G401 (cell line): ENCODE measurements around the gene CCDC86. TPM values are rescaled to one million over a fixed set of nuclear protein-coding genes. Genes with fewer than 3 reads are reported as not detected.

Source experiments
- DNase-seq: peaks from one replicate; pipeline ENCODE4 v3.0.0-alpha.2; 2015; ENCODE audit warnings: low spot score
- in situ Hi-C: cut with HindIII; loops from 2 replicates; pipeline ENCODE4 v1.10.0; 2016; ENCODE audit warnings: low sequenced_read_pairs, mixed read lengths
- total RNA-seq: library from RNA; depleted of rRNA; stranded (reverse); fragments of >200 nt; shearing (Covaris generic); gene quantifications from 2 replicates; pipeline ENCODE4 v1.2.3, GENCODE V29; 2014; rRNA removed

CCDC86 gene
- total RNA-seq, 1 experiment from 2014 or later = 16.3 TPM

DNA sequence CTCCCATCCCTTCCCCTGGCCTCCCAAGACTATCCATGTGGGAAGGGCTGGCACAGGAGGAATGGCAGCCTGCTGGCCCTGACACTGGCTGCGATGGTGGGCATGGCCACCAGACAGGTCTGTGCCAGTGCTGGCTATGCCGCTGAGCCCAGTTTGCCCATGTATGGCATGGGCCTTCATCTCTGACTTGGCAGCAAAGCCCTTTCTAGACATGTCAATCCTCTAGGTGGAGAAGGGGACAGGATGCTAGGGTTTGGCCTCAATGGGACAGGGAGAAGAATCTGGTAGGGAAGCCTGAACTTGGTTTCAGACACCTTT is 34.2 kb downstream of the CCDC86 start:
- DNase-seq = no peak

DNA sequence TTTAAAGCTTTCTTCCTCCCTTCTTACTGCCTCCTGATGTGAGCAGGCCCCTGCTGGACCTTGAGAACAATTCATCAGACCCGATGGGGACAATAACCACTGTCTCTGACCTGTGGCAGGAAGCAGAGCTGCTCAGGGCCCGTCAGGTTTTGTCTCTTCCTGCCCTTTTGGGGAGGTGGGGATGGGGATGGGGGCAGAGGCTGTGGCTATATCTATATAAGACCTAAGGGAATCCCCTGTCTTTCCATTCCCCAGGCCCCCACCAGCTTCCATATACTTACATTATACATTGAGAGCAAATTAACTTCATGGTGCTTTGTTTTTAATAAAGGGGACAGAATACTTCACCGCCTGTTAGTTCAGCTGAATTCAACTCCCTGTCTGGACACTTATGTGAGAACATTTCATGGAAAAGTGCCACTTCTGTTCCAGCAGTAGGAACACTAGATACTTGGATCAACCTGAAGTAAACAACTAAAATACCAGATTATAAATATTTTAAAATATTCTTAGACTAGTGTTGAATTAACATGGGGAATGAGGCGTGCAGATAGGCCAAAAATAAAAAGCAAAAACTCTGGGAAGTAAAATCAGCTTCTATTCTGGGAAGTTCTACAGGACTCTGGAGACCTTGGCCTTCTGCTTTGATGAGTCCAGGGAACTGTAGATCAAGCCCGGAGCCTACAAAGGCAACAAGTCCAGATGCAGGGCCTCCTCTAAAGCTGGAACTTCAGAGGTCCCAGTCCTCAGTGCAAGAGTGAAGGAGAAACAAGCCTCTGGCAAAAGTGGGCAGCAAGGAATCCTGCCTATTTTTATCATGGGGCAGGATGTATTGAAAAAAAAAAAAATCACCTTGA is 36.6 kb downstream of the CCDC86 start:
- DNase-seq = no peak
- in situ Hi-C loops = no loop called here

More for the DNA sequence above, 34.2 kb downstream of the CCDC86 start:
- in situ Hi-C loops = no loop called here

- no peak for DNase-seq
- in situ Hi-C loops = no loop called here
Observed at GRCh38 chr11:60879104-60879503, 37.2 kb downstream of the CCDC86 start.

- no peak for DNase-seq
- in situ Hi-C loops = no loop called here
Observed at GRCh38 chr11:60879971-60880588, 38.2 kb downstream of the CCDC86 start.

DNA sequence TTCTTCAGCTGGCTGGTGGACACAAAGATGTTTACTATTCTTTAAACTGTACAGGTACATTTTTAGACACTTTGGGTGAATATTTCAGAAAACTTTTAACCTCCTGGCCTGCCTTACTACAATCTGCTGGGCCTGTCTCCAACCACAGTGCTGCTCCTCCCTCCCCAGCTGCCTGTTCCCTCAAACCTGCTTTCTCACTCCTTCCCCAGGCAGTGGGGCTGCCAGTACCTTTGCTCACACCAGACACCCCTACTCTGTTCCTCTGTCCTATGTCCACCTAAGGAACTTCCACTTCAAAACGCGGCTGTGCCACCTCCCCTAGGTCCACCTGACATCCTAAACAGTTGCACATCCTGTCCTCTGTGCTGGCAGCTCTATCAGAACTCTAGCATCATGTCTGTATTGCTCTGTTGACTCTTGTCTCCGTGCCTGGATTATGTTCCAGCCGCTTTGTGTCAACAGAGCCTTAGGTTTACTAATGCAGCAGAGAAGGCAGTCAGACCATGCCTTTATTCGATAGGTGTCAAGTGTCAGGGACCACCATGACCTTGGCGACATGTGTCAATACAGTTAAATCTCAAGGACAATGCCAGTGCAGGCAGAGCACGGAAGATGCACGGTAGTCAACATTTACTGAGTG is 38.9 kb downstream of the CCDC86 start:
- DNase-seq = no peak
- in situ Hi-C loops = no loop called here

- in situ Hi-C loops = no loop called here
- peak; percentile 77 for DNase-seq
Observed at GRCh38 chr11:60887556-60887955, 45.6 kb downstream of the CCDC86 start.

DNA sequence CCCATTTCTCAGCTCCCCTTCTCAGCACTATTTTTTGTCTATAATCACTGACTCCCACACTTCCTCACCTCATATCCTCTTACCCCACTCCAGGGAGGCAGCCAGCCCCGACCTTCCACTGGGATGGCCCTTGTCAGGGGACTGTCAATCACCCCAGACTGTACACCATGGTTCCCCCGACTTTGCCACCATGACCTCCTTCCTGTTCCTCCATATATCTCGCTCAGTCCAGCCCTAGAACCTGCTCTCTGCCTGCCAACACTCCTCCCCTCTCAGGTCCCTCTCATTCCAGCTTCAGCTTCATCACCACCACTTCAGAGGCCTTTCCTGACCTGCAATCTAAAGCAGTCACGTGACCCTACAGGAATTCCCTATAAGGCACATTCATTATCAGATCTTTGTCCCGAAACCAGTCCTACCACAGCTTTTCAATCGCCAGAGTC is 48.0 kb downstream of the CCDC86 start:
- no peak for DNase-seq
- in situ Hi-C loops = no loop called here

DNA sequence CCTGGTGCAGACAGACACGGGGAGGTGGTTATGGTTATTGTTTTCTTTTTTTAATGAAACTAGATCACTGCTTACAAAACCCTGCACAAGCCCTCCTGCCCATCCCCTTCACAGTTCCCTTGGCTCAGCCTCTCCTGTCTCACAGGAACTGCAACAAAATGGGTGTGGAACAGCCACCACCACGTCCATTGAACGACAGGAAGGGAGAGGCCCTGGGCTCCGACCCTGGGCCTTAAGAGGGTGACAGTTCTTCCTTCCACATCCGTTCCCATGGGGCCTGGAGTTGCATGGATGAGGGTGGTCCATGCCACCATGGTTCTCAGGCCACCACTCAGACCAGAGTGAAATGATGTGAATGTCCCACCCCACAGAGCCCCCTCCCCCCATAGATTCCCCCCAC is 48.8 kb downstream of the CCDC86 start:
- no peak for DNase-seq
- in situ Hi-C loops = no loop called here

DNA sequence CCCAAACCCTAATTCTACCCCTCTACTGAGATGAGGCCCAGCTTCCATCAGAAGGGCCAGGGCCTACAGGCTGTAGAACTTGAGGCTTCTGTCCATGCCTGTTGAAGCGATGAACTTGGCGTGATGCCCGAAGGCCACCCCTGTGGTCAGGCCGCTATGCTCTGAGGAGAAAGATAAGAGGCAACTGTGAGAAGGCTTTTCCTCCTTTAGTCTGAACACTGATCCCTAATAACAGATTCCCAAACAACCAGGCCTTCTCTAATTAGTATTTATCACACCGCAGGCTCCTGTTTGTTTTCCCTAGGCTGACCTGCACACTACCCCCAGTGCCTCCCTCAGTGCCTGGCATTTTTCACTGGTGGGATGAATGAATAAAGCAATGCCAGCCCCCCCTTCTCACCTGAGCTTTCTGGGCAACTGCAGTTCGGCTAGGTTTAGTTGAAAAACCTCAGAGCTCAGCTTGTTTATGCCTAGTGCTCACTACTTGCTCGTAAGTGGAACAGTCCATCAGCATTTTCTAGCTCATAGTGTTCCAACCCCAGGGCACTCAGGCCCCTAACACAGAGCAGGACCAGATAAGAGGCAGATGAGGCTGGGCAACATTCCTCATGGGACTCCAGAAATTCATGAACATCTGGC is 49.3 kb downstream of the CCDC86 start:
- in situ Hi-C loops = no loop called here
- DNase-seq = peak; percentile 41

DNA sequence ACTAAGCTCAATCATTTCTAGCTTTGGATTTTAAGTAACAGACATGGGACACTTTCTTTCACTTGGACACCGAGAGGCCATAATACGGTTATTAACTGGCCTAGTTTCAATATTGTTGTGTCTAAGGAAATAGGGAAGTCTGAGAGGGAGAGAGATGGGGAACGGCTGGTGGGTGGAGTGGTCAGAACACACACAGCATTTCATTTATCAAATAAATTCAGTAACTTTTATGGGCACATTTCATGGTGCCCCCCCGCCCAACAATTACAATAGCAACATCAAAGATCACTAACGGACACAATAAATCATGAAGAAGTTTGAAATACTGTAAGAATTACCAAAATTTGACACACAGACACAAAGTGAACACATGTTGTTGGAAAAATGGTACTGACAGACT is 53.8 kb downstream of the CCDC86 start:
- in situ Hi-C loops = no loop called here
- DNase-seq = no peak

- in situ Hi-C loops = no loop called here
- no peak for DNase-seq
Observed at GRCh38 chr11:60897496-60897895, 55.6 kb downstream of the CCDC86 start.

DNA sequence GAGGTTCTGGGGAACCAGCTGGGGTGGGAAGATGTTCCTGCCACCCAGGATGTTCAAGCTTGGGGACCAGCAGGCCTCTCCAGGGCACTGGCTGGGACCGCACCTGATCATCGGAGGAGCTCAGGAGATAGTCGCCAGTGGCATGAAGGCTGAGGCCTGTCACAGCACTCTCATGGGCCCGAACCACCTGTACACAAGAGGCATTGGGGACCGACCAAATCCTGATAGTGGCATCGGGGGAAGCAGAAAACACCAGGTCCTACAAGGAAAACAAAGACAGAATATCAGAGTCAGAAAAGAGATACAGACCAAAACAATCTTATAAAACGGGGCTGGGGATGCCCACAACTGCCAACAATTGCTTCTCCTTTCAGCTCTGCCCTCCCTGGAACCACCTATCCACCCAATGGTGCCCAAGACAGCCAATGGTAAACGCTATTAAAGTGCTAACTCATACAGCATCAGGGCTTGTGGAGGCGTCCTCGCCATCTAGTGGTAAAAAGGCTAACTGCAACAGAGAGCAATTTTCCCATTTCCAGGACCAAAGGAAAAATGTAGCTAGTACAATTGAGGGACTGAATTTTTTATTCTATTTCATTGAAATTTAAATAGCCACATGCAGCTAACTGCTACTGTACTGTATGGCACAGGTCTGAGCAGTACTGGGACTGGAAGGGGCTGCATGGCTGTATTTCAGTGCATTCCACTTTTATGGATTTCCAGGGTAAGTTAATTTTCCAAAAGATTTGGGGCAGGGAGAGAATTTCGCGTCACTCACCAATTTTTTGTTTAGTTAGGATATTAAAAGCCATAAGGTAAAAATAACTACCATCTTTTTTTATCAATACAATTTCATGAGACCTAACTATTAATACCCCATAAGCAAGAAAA is 57.4 kb downstream of the CCDC86 start:
- in situ Hi-C loops = no loop called here

DNA sequence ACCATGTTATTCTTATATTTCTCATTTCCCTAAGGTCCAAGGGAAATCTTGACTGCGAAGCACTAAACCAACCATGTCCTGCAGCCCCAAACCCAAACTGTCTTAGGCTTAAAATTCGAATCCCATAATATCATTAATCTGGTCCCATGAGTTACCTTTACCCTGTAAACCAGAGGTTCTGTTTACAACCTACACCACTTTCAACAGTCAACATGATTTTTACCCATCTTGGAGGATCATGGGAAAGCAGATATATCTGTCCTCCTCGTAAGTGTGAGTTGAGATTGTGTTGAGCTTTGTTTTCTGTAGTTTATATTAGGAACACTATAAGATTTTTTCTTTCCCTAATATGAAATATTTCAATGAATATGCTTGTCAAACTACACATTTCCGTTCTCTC is 58.1 kb downstream of the CCDC86 start:
- no peak for DNase-seq
- in situ Hi-C loops = no loop called here

More for the DNA sequence above, 57.4 kb downstream of the CCDC86 start:
- peak; percentile 73 for DNase-seq

Other genes starting within 250 kb of the CCDC86 start
- gene MS4A8, start 142.5 kb upstream of the CCDC86 start, total RNA-seq = not detected in 2 replicates
- gene MS4A18, start 117.4 kb upstream of the CCDC86 start, total RNA-seq = not detected in 2 replicates
- gene MS4A15, start 85.2 kb upstream of the CCDC86 start, total RNA-seq = not detected in 2 replicates
- gene MS4A10, start 56.8 kb upstream of the CCDC86 start, total RNA-seq = not detected in 2 replicates
- not detected in 2 replicates for gene PTGDR2, start 13.8 kb downstream of the CCDC86 start, total RNA-seq
- not detected in 2 replicates for gene ZP1, start 25.4 kb downstream of the CCDC86 start, total RNA-seq
- 121 and 165 TPM in 2 replicates for gene PRPF19, start 64.5 kb downstream of the CCDC86 start, total RNA-seq
- 13.5 and 13.7 TPM in 2 replicates for gene TMEM109, start 72.0 kb downstream of the CCDC86 start, total RNA-seq
- gene TMEM132A, start 82.3 kb downstream of the CCDC86 start, total RNA-seq = 51.7 and 53.5 TPM in 2 replicates
- gene SLC15A3, start 110.1 kb downstream of the CCDC86 start, total RNA-seq = 0.55 TPM in 1 of 2 replicates, not detected in the other
- gene CD6, start 129.6 kb downstream of the CCDC86 start, total RNA-seq = not detected in 2 replicates